ENCODE results near the gene KCTD2.

GRCh38 chr17:75093548-75094158 is 46.6 kb downstream of the KCTD2 start:
- TF ChIP-seq CTCF (IDR thresholded peaks at IDR 0.05) (no peak), POLR2A (IDR thresholded peaks at IDR 0.05) (no peak)
